Measurements from ENCODE around the gene RFXAP. TPM values are rescaled to one million over a fixed set of nuclear protein-coding genes. Genes with fewer than 3 reads are reported as not detected.

The RFXAP gene
- polyA plus RNA-seq, 1 donor from 2014 or later = 14.2 TPM

DNA sequence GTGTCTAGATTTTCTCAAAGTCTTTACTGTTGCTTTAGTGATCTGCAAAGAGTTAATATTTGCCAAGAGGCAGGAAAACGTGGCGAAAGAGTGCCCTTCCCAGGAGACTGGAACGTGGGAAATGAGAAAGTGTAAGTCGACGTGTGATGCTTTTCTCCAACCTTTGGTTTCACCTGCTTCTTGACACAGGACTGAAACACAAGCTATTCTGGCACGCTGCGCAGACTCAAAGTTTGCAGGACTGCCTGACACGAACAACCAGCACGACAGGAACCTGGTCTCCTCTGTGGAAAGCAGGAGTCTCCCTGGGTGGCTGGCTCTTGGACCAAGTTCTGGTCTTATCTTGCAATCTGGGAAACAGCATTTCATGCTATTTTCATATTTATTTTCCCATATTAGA lies 28.6 kb downstream of the RFXAP start:
- no peak overlapping the region for H2AFZ ChIP-seq (ENCODE audit: low read depth, low read length)
- no peak overlapping the region for H3K27ac ChIP-seq (ENCODE audit: low read length)
- H3K79me2 ChIP-seq (replicated peaks; ENCODE audit: insufficient read depth, low read length) = no peaks in the 10 kb centered on the region
- TF ChIP-seq EZH2 (IDR thresholded peaks at IDR 0.05; ENCODE audit: borderline replicate concordance, insufficient read depth, low read length, poor library complexity, severe bottlenecking) (no peak), MXI1 (conservative IDR thresholded peaks at IDR 0.05; ENCODE audit: poor library complexity, severe bottlenecking) (no peak), EP300 (conservative IDR thresholded peaks at IDR 0.05; ENCODE audit: poor library complexity, severe bottlenecking) (no peak), RAD21 (conservative IDR thresholded peaks at IDR 0.05) (no peak), TAF1 (IDR thresholded peaks at IDR 0.05; ENCODE audit: low read depth) (no peak), POLR2AphosphoS5 (IDR thresholded peaks at IDR 0.05) (no peak), SMC3 (conservative IDR thresholded peaks at IDR 0.05; ENCODE audit: poor library complexity) (no peak)
- TF ChIP-seq, protein P1, sequence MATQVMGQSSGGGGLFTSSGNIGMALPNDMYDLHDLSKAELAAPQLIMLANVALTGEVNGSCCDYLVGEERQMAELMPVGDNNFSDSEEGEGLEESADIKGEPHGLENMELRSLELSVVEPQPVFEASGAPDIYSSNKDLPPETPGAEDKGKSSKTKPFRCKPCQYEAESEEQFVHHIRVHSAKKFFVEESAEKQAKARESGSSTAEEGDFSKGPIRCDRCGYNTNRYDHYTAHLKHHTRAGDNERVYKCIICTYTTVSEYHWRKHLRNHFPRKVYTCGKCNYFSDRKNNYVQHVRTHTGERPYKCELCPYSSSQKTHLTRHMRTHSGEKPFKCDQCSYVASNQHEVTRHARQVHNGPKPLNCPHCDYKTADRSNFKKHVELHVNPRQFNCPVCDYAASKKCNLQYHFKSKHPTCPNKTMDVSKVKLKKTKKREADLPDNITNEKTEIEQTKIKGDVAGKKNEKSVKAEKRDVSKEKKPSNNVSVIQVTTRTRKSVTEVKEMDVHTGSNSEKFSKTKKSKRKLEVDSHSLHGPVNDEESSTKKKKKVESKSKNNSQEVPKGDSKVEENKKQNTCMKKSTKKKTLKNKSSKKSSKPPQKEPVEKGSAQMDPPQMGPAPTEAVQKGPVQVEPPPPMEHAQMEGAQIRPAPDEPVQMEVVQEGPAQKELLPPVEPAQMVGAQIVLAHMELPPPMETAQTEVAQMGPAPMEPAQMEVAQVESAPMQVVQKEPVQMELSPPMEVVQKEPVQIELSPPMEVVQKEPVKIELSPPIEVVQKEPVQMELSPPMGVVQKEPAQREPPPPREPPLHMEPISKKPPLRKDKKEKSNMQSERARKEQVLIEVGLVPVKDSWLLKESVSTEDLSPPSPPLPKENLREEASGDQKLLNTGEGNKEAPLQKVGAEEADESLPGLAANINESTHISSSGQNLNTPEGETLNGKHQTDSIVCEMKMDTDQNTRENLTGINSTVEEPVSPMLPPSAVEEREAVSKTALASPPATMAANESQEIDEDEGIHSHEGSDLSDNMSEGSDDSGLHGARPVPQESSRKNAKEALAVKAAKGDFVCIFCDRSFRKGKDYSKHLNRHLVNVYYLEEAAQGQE (IDR thresholded peaks at IDR 0.05; ENCODE audit: borderline replicate concordance) = no peak
- TF ChIP-seq, protein P2, sequence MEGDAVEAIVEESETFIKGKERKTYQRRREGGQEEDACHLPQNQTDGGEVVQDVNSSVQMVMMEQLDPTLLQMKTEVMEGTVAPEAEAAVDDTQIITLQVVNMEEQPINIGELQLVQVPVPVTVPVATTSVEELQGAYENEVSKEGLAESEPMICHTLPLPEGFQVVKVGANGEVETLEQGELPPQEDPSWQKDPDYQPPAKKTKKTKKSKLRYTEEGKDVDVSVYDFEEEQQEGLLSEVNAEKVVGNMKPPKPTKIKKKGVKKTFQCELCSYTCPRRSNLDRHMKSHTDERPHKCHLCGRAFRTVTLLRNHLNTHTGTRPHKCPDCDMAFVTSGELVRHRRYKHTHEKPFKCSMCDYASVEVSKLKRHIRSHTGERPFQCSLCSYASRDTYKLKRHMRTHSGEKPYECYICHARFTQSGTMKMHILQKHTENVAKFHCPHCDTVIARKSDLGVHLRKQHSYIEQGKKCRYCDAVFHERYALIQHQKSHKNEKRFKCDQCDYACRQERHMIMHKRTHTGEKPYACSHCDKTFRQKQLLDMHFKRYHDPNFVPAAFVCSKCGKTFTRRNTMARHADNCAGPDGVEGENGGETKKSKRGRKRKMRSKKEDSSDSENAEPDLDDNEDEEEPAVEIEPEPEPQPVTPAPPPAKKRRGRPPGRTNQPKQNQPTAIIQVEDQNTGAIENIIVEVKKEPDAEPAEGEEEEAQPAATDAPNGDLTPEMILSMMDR (IDR thresholded peaks at IDR 0.05; ENCODE audit: poor library complexity, severe bottlenecking) = no peak
- H3K9ac ChIP-seq (ENCODE audit: low read length) = no peak overlapping the region
- no peaks in the 10 kb centered on the region for H4K20me1 ChIP-seq (ENCODE audit: insufficient read depth)
- H3K9me2 ChIP-seq (ENCODE audit: insufficient read depth, low read length) = no peaks in the 10 kb centered on the region
- no peak overlapping the region for H3K4me3 ChIP-seq (ENCODE audit: low read length)
- peaks cover 6% of the 10 kb centered on the region for H3K36me3 ChIP-seq (ENCODE audit: insufficient read depth, low read length)
- no peak overlapping the region for H3K4me2 ChIP-seq (ENCODE audit: low read length)
- no peaks in the 10 kb centered on the region for H3K27me3 ChIP-seq (ENCODE audit: insufficient read depth, low read depth, low read length)
- H3K9me3 ChIP-seq (ENCODE audit: low read length) = no peaks in the 10 kb centered on the region
- no peaks in the 10 kb centered on the region for H3F3A ChIP-seq (ENCODE audit: insufficient read depth, low read length, poor library complexity, severe bottlenecking)

DNA sequence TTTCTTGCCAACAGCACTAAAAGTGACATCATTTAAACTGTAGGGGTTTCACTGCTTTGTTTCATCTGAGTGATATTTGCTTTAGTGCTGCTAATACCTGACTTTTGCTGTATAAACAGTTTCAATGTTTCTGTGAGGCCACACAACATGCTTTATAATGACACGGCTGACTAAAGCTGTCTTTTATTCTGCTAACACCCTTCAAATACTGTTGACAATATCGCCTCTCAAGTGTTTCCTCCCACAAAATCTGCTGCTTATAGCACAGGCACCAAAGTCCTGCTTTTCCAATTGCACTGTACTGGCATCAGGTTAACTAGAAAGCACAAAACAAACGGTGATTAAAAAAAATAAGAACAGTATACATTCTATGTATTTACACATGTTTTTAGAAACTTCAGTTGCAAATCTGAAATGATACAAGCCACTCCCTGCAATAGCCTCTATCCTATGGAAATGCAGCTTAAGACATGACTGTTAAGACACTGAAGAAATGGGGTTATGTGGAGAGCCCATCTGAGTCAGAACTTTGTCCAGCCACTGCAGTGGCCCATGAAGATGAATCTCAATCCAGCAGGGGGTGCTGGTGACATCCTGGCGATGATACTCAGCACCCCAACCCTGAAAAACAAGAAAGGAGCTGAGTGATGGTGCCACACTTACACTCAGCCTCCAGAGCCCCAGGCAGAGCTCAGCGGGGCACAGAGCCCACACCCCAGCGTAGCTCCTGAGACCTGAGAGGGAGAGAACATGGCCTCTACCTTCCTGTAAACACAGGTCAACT lies 29.4 kb downstream of the RFXAP start:
- Histone ChIP-seq H4K20me1 (ENCODE audit: insufficient read depth) (no peaks in the 10 kb centered on the region), H3K4me3 (ENCODE audit: low read length) (no peak overlapping the region), H3K27me3 (ENCODE audit: insufficient read depth, low read depth, low read length) (no peaks in the 10 kb centered on the region), H3K27ac (ENCODE audit: low read length) (no peak overlapping the region), H3K36me3 (ENCODE audit: insufficient read depth, low read length) (peaks cover 4% of the 10 kb centered on the region), H3K9me2 (ENCODE audit: insufficient read depth, low read length) (no peaks in the 10 kb centered on the region), H3F3A (ENCODE audit: insufficient read depth, low read length, poor library complexity, severe bottlenecking) (no peaks in the 10 kb centered on the region), H3K9me3 (ENCODE audit: low read length) (no peaks in the 10 kb centered on the region), H3K4me2 (ENCODE audit: low read length) (no peak overlapping the region), H2AFZ (ENCODE audit: low read depth, low read length) (no peak overlapping the region), H3K9ac (ENCODE audit: low read length) (no peak overlapping the region), H3K79me2 (replicated peaks; ENCODE audit: insufficient read depth, low read length) (no peaks in the 10 kb centered on the region)
- TF ChIP-seq, protein P1 (IDR thresholded peaks at IDR 0.05; ENCODE audit: borderline replicate concordance) = no peak
